ENCODE results near the gene RFX1. TPM values are rescaled to one million over a fixed set of nuclear protein-coding genes. Genes with fewer than 3 reads are reported as not detected.

Gene RFX1
- total RNA-seq, 1 donor from 2014 or later = 17.0 TPM

GRCh38 chr19:13987101-13987890 is 18.8 kb downstream of the RFX1 start:
- no peaks in the 10 kb centered on the region for H3K9me3 Mint-ChIP-seq
- no peaks in the 10 kb centered on the region for H3K27me3 Mint-ChIP-seq (ENCODE audit: insufficient read depth)
- intact Hi-C loops (cut with micrococcal nuclease) = loop anchor here (2.0 kb wide), 2 partner anchors 86 to 94 kb away; partner anchors contain the start of gene MISP3
- H3K27ac Mint-ChIP-seq = peak overlapping the region; percentile 88
- no peak for DNase-seq (ENCODE audit: low spot score)
- H3K4me1 Mint-ChIP-seq (ENCODE audit: low read depth) = peaks cover 40% of the 10 kb centered on the region
- H3K4me3 Mint-ChIP-seq = peak overlapping the region; percentile 56
- H3K36me3 Mint-ChIP-seq (ENCODE audit: low read depth) = peaks cover 15% of the 10 kb centered on the region

- Mint-ChIP-seq H3K36me3 (ENCODE audit: low read depth) (peaks cover 9% of the 10 kb centered on the region), H3K9me3 (no peaks in the 10 kb centered on the region), H3K4me3 (peak overlapping the region; percentile 56), H3K27ac (peak overlapping the region; percentile 88), H3K27me3 (ENCODE audit: insufficient read depth) (no peaks in the 10 kb centered on the region), H3K4me1 (ENCODE audit: low read depth) (peaks cover 48% of the 10 kb centered on the region)
- intact Hi-C loops (cut with micrococcal nuclease) = loop anchor here (1.0 to 2.0 kb wide), 7 partner anchors 20 to 106 kb away; partner anchors contain the start of genes BRME1, CC2D1A, DCAF15 and MISP3
- peak; percentile 96 for DNase-seq (ENCODE audit: low spot score)
Observed at GRCh38 chr19:13986348-13986904, 19.7 kb downstream of the RFX1 start.

- H3K4me1 Mint-ChIP-seq (ENCODE audit: low read depth) = peaks cover 48% of the 10 kb centered on the region
Observed at GRCh38 chr19:13985771-13986347, 20.3 kb downstream of the RFX1 start.

GRCh38 chr19:13984875-13985741 is 21.0 kb downstream of the RFX1 start:
- no peak for DNase-seq (ENCODE audit: low spot score)
- Mint-ChIP-seq H3K4me1 (ENCODE audit: low read depth) (peaks cover 48% of the 10 kb centered on the region), H3K4me3 (no peak overlapping the region), H3K36me3 (ENCODE audit: low read depth) (peaks cover 2% of the 10 kb centered on the region), H3K9me3 (no peaks in the 10 kb centered on the region), H3K27me3 (ENCODE audit: insufficient read depth) (no peaks in the 10 kb centered on the region), H3K27ac (peak overlapping the region; percentile 88)
- intact Hi-C loops (cut with micrococcal nuclease) = no loop called here

More at GRCh38 chr19:13985771-13986347, 20.3 kb downstream of the RFX1 start:
- intact Hi-C loops (cut with micrococcal nuclease) = loop anchor here (1.0 to 2.0 kb wide), 7 partner anchors 20 to 106 kb away; partner anchors contain the start of genes BRME1, CC2D1A, DCAF15 and MISP3
- Mint-ChIP-seq H3K27ac (peak overlapping the region; percentile 88), H3K36me3 (ENCODE audit: low read depth) (peaks cover 4% of the 10 kb centered on the region), H3K27me3 (ENCODE audit: insufficient read depth) (no peaks in the 10 kb centered on the region), H3K9me3 (no peaks in the 10 kb centered on the region), H3K4me3 (no peak overlapping the region)
- DNase-seq (ENCODE audit: low spot score) = no peak

GRCh38 chr19:13984186-13984585 is 21.9 kb downstream of the RFX1 start:
- no peaks in the 10 kb centered on the region for H3K27me3 Mint-ChIP-seq (ENCODE audit: insufficient read depth)
- no peak overlapping the region for H3K4me3 Mint-ChIP-seq
- intact Hi-C loops (cut with micrococcal nuclease) = no loop called here
- peaks cover 42% of the 10 kb centered on the region for H3K4me1 Mint-ChIP-seq (ENCODE audit: low read depth)
- no peaks in the 10 kb centered on the region for H3K9me3 Mint-ChIP-seq
- no peak for DNase-seq (ENCODE audit: low spot score)
- H3K27ac Mint-ChIP-seq = no peak overlapping the region
- peaks cover 2% of the 10 kb centered on the region for H3K36me3 Mint-ChIP-seq (ENCODE audit: low read depth)

- intact Hi-C loops (cut with micrococcal nuclease) = no loop called here
- peaks cover 34% of the 10 kb centered on the region for H3K4me1 Mint-ChIP-seq (ENCODE audit: low read depth)
Observed at GRCh38 chr19:13983213-13983889, 22.8 kb downstream of the RFX1 start.

GRCh38 chr19:13982773-13983172 is 23.3 kb downstream of the RFX1 start:
- H3K36me3 Mint-ChIP-seq (ENCODE audit: low read depth) = peaks cover 2% of the 10 kb centered on the region
- H3K4me3 Mint-ChIP-seq = no peak overlapping the region
- H3K9me3 Mint-ChIP-seq = no peaks in the 10 kb centered on the region
- no peaks in the 10 kb centered on the region for H3K27me3 Mint-ChIP-seq (ENCODE audit: insufficient read depth)
- no peak overlapping the region for H3K27ac Mint-ChIP-seq
- DNase-seq (ENCODE audit: low spot score) = no peak
- H3K4me1 Mint-ChIP-seq (ENCODE audit: low read depth) = peaks cover 32% of the 10 kb centered on the region
- intact Hi-C loops (cut with micrococcal nuclease) = no loop called here

More at GRCh38 chr19:13983213-13983889, 22.8 kb downstream of the RFX1 start:
- no peak for DNase-seq (ENCODE audit: low spot score)
- Mint-ChIP-seq H3K27me3 (ENCODE audit: insufficient read depth) (no peaks in the 10 kb centered on the region), H3K27ac (no peak overlapping the region), H3K36me3 (ENCODE audit: low read depth) (peaks cover 2% of the 10 kb centered on the region), H3K9me3 (no peaks in the 10 kb centered on the region), H3K4me3 (no peak overlapping the region)

GRCh38 chr19:13981988-13982501 is 24.1 kb downstream of the RFX1 start:
- Mint-ChIP-seq H3K9me3 (no peaks in the 10 kb centered on the region), H3K36me3 (ENCODE audit: low read depth) (peaks cover 2% of the 10 kb centered on the region), H3K27me3 (ENCODE audit: insufficient read depth) (no peaks in the 10 kb centered on the region), H3K4me1 (ENCODE audit: low read depth) (peaks cover 28% of the 10 kb centered on the region), H3K4me3 (no peak overlapping the region), H3K27ac (no peak overlapping the region)
- intact Hi-C loops (cut with micrococcal nuclease) = no loop called here
- DNase-seq (ENCODE audit: low spot score) = no peak

GRCh38 chr19:13981467-13981866 is 24.7 kb downstream of the RFX1 start:
- Mint-ChIP-seq H3K27me3 (ENCODE audit: insufficient read depth) (no peaks in the 10 kb centered on the region), H3K27ac (peak overlapping the region; percentile 29)

GRCh38 chr19:13981021-13981420 is 25.1 kb downstream of the RFX1 start:
- H3K27me3 Mint-ChIP-seq (ENCODE audit: insufficient read depth) = no peaks in the 10 kb centered on the region
- no peak for DNase-seq (ENCODE audit: low spot score)
- intact Hi-C loops (cut with micrococcal nuclease) = no loop called here
- H3K9me3 Mint-ChIP-seq = no peaks in the 10 kb centered on the region
- H3K4me1 Mint-ChIP-seq (ENCODE audit: low read depth) = peaks cover 19% of the 10 kb centered on the region
- H3K36me3 Mint-ChIP-seq (ENCODE audit: low read depth) = peaks cover 5% of the 10 kb centered on the region
- no peak overlapping the region for H3K4me3 Mint-ChIP-seq
- peak overlapping the region; percentile 29 for H3K27ac Mint-ChIP-seq

More at GRCh38 chr19:13981467-13981866, 24.7 kb downstream of the RFX1 start:
- intact Hi-C loops (cut with micrococcal nuclease) = no loop called here
- no peak for DNase-seq (ENCODE audit: low spot score)
- Mint-ChIP-seq H3K4me3 (no peak overlapping the region), H3K9me3 (no peaks in the 10 kb centered on the region), H3K4me1 (ENCODE audit: low read depth) (peaks cover 23% of the 10 kb centered on the region), H3K36me3 (ENCODE audit: low read depth) (peaks cover 4% of the 10 kb centered on the region)

GRCh38 chr19:13980340-13980739 is 25.8 kb downstream of the RFX1 start:
- Mint-ChIP-seq H3K4me3 (no peak overlapping the region), H3K27ac (no peak overlapping the region), H3K9me3 (no peaks in the 10 kb centered on the region), H3K27me3 (ENCODE audit: insufficient read depth) (no peaks in the 10 kb centered on the region), H3K4me1 (ENCODE audit: low read depth) (peaks cover 12% of the 10 kb centered on the region), H3K36me3 (ENCODE audit: low read depth) (peaks cover 5% of the 10 kb centered on the region)
- intact Hi-C loops (cut with micrococcal nuclease) = no loop called here
- no peak for DNase-seq (ENCODE audit: low spot score)

GRCh38 chr19:13979686-13980085 is 26.4 kb downstream of the RFX1 start:
- peaks cover 5% of the 10 kb centered on the region for H3K36me3 Mint-ChIP-seq (ENCODE audit: low read depth)
- intact Hi-C loops (cut with micrococcal nuclease) = no loop called here
- DNase-seq (ENCODE audit: low spot score) = no peak
- H3K9me3 Mint-ChIP-seq = no peaks in the 10 kb centered on the region
- H3K27me3 Mint-ChIP-seq (ENCODE audit: insufficient read depth) = no peaks in the 10 kb centered on the region
- H3K4me1 Mint-ChIP-seq (ENCODE audit: low read depth) = peaks cover 9% of the 10 kb centered on the region
- H3K4me3 Mint-ChIP-seq = no peak overlapping the region
- H3K27ac Mint-ChIP-seq = no peak overlapping the region
